ENCODE data around the gene CEP20.
"Not testable (repeated sequence)": the region's sequence is repeated elsewhere in the genome, so short reads cannot be mapped to it uniquely, and the experiment has no call there.

The CEP20 gene

DNA sequence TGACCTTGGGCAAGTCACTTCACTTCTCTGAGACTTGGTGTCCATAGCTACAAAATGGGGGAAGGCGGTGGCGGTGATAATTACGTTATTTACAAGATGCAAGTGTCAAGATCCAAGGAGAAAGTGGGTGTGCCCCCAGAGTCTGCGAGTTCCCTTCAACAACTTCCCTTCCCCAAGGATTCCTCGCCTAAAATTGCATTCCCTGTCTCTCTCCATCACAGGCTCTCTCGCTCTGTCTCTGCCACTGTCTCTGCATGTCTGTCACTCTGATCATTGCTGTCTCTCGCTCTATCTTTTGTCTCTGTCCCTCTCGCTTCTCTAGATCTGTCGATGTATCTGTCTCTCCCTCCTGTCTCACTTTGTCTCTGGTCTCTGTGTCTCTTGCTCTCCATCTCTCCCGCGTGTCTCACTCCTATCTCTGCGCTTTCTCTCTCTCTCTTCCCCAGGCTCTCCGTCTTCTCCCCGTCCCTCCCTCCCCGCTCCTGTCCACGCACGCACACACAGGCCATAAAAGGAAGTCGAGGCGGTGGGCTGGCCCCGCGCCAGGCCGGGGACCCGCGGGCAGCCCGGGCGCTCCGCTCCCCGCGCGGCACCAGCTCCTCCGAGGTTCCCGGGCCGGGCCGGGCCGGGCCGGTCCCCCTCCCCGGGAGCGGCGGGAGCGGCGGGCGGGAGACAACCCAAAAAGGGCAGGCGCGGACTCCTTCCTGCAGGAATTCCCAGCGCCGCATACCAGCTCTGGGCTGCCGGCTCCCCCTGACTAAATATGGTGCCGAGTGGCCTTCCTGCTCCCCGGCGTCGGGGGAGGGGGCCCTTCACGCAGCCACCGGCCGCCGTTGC is 30.5 kb downstream of the CEP20 start:
- DNase-seq (ENCODE audit: low read depth) = no peak

DNA sequence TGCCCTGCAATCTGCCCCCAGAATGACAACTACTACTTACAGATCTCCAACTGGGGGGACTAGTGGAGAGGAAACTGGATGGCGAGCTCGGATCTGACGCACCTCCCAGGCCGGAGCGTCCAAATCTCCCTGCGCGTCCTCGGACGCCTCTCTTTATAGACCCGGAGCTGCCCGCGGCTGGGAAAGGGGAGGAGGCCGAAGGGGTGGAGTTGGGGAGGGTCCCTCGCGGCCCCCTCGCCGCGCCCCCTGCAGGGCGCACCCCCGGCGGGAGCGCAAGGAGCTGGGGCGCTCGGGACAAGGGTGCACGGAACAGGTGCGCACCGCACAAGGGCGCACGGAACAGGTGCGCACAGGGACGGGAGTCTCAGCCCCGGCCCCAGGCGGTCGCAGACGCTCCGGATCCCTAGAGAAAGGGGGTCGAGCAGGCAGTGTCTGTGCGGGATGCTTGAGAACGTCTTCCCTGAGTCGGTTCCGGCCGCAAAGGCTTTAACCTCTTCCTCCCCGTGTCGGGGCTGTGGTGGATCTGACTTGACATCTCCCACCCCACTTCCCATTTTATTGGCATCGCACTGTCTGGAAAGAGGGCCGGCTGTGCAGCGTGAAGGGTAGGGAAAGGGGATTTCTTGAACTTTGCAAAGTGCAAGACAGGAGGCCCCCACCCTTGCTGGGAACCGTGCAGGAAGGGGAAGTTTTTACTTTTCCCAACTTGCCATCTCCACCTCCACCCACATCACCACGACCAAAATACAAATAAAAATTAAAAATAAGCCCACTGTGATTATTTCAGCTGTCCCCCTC is 31.3 kb downstream of the CEP20 start, which contains the start of gene MYH11:
Gene MYH11, minus strand, starts transcription at position 128 of the 798 bp plus-strand sequence. CDS start 18,776 bp downstream, outside the sequence.
- DNase-seq (ENCODE audit: low read depth) = no peak

DNA sequence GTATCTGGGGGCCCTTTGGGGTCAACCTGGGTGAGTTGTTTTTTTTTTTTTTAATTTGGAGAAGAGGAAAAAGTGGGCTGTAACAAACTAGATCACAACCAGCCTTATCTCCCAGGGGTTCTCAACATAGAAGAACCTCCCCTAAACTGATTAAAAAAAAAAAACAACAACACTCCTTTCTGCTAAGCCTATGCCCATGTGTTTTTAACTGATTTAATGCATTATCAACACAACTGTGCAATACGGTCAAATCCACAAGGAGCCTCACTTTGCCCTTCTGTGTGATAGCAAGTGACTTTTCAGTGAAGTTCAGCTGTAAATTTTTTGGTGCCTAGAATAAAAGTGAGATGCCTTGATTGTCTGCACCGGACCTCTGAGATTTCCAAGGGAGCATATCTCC is 32.2 kb downstream of the CEP20 start:
- DNase-seq (ENCODE audit: low read depth) = no peak

DNA sequence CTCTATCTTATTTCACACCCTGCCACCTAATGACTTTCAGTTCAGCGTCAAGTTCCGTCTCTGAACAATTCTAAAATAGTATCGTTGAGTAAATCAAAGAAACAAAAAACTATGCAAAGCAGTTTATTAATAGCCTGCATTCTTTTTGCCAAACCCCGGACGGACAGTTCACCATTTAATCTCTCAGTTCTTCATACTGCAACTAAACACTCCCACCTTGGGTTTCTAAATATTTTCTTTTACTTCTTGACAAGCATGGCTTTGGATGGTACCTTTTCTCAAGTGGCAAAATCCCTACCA is 32.7 kb downstream of the CEP20 start:
- no peak for DNase-seq (ENCODE audit: low read depth)

DNA sequence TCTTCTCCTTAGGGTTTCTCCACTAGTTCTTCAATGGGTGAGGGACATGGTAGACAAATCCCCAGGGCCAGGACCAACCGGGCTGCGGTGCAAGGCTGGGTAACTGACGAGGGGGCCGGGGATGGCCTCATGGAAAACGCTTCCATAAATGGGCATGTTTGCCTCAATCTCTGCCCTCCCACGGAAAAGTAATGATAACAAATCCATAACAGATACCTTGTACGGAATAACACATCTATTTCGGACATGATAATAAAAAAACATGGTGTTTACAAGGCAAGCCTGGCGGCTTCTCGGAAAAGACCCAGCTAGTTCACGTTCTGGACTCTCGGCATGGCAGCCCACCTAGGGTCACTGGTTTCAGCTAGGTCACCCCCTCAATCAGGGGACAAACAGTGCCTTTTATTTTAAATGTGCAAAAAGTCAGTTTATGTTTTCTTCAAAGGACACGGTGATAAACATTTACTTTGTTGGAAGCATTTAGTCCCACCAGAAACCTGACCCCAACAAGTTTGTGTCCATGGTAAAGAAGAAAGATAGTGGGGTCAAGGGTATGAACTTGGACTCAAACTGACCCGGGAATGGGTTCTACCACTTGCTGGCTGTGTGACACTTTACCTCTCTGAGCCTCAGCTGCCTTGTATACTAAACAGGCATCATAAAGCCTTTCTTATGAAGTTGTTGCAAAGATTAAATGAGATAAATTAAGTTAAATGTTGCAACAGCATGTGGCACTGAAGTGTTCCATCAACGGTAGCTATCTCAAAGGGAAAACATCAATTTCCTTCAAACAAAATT is 33.3 kb downstream of the CEP20 start:
- no peak for DNase-seq (ENCODE audit: low read depth)

DNA sequence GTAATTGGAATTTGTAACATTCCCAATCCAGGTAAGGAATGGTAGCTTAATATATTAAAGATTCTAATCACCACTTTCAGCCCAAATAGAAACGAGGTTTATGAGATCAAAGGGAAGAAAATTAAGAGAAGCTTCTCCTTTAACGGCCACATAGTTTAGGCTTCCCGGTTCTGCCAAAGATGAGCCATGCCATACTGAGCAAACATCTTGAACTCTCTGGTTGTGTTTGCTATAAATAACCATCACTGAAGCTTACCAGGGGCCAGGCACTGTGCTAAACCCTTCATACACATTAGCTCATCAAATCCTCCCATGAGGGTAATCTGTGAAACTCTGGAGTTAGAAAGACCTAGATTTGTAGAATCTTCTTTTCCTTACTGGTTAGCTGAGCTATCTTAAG is 34.3 kb downstream of the CEP20 start:
- DNase-seq (ENCODE audit: low read depth) = no peak

DNA sequence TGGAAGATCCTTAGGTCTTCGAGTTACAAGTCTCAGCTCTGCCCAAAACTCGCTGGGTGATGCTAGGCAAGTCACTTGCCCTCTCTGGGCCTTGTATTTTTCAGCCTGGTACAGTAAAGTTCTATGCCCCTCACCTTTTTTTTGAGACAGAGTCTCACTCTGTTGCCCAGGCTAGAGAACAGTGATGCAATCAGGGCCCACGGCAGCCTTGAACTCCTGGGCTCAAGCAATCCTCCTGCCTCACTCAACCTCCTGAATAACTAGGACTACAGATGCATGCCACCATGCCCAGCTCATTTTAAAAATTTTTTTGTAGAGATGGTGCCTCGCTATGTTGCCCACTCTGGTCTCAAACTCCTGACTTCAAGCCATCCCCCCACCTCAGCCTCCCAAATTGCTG is 35.4 kb downstream of the CEP20 start:
- no peak for DNase-seq (ENCODE audit: low read depth)

DNA sequence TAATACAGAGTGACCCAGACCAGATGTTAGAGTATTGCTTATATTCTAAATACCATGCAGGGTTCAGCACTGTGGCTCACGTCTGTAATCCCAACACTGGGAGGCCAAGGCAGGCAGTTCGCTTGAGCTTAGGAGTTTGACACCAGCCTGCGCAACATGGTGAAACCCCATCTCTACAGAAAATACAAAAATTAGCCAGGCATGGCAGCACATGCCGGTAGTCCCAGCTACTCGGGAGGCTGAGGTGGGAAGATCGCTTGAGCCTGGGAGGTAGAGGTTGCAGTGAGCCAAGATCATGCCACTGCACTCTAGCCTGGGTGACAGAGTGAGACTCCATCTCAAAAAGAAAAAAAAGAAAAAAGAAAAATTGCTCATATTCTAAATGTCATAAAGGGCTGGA is 37.8 kb downstream of the CEP20 start:
- DNase-seq (ENCODE audit: low read depth) = not testable (repeated sequence)

DNA sequence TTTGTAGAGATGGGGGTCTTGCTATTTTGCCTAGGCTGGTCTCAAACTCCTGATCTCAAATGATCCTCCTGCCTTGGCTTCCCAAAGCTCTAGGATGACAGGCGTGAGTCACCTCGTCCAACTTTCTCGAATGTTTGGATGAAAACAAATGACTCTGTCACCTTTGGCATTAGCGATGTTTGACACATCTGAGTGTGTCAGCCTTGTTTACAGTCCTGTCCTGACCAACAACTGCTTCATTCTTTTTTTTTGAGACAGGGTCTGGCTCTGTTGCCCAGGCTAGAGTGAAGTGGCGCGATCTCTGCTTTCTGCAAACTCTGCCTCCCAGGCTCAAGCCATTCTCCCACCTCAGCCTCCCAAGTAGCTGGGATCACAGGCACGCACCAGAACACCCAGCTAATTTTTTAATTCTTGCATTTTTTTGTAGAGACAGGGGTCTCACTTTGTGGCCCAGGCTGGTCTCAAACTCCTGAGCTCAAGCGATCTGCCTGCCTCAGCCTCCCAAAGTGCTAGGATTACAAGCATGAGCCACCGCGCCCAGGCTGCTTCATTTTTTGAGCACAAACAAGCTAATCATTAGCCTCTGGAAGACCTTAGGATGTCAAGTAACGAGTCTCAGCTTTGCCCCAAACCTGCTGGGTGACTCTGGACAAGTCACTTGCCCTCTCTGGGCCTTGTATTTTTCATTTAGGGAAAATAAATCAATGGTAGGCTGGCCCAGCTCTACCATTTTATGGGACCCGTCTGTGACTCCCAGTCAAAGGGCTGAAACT is 39.0 kb downstream of the CEP20 start:
- no peak for DNase-seq (ENCODE audit: low read depth)

DNA sequence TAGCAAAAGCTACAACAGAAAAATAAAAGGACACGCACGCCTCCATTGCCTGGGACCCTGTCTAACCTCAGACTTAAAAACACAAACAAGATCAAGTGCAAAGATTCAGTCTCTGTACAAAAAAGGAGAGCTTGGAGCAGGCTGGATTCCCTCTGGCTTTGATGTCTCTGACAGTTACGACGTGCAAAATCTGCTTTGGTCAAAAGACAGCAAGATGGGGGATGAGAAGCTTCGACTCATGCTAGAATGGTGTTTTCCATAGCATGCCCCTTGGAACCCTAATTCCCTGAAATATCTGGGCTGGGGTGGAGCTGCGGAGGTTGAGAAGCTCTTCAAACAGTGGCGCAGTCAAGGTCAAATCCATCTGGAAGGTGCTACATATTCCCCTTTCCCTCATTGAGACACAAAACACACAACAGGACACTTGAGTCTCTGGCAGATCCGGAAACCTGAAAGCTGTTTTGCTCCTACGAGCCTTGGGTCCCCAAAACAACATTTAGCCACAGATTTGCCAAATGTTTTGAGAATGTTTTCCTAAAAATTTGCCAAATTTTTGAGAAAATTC is 40.7 kb downstream of the CEP20 start:
- no peak for DNase-seq (ENCODE audit: low read depth)

DNA sequence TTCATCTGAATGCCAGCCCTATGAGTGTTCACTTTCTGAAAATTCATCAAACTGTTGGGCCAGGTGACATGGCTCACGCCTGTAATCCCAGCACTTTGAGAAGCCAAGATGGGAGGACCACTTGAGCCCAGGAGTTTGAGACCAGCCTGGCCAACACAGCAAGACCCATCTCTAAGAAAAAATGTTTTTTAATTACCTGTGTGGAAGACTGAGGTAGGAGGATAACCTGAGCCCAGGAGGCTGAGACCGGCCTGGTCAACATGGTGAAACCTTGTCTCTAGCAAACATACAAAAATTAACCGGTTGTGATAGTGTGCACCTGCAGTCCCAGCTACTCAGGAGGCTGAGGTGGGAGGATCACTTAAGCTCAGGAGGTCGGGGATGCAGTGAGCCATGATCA is 41.9 kb downstream of the CEP20 start:
- no peak for DNase-seq (ENCODE audit: low read depth)

DNA sequence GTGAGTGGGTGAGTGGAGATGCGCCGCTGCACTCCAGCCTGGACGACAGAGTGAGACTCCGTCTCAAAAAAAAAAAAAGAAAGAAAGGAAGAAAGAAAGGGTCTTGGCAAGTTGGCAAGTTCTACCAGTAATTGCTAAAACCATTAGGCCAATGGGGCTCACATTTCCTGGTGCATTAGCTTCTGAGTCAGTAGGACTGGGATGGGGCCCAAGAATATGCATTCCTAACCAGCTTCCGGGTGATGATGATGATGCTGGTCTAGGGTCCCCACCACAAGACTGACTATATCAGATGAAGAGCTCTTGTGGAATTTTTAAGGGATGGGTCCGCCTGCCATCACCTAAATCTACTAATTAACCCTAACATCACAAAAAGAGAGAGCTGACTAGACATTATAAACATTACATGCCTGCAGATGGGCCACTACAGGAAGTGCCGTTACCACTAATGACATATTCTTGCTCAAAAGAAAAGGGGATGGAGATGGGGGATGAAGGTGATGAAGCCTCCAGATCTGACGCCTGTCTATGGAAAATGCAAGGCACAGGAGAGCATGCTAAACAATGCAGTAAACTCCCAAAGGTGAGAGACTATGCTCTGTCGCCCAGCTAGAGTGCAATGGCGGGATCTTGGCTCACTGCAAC is 44.6 kb downstream of the CEP20 start:
- peak; percentile 3 for DNase-seq (ENCODE audit: low read depth)

DNA sequence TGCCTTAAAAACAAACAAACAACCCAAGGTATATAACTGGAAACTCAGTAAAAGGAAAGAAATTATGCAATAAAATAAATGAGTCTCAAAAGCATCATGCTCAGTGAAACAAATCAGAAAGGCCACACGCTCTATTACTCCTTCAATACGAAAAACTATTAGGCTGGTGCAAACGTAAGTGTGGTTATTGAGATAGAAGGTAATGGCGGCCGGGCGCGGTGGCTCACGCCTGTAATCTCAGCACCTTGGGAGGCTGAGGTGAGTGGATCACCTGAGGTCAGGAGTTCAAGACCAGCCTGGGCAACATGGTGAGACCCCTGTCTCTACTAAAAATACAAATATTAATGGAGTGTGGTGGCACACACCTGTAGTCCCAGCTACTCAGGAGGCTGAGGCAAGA is 49.2 kb downstream of the CEP20 start:
- not testable (repeated sequence) for DNase-seq (ENCODE audit: low read depth)

DNA sequence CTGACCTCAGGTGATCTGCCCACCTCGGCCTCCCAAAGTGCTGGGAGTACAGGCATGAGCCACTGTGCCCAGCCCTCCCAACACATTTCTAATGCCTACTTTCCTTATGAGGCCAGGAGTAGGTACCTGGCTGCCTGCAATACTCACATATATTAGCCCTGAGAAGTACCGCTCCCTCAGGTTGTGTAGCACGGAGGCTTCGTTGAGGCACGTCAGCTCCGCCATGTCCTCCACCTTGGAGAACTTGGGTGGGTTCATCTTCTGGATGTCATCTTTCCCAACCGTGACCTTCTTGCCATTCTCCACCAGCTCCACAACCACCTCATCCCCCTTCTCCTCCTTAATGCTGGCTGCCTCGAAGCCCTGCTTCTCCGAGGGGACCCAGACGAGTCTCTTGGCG is 50.6 kb downstream of the CEP20 start:
- no peak for DNase-seq (ENCODE audit: low read depth)

DNA sequence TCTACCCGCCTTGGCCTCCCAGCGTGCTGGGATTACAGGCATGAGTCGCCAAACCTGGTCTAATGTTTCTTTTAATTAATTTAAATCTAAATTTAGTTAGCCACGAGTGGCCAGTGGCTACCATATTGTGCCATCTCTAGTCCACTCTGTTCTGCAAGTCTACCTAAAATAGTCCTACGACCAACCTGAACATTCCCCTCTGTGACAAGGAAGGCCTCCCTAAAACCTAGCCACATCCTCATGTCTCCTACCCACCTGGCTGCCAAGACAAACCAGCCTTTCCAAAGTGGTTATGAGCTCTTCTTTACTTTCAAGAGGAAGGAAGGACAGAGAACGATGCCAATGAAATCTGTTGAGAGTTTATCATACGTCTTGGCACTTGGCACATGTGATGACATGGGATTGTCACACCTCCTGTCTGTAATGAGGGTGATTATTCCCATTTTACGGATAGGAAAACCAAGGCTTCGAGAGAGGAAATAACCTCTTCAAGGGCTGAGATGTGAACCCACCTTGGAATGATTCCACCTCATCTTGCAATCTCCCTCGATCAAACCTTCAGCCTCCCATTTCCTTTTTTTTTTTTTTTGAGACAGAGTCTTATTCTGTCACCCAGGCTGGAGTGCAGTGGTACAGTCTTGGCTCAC is 51.3 kb downstream of the CEP20 start:
- no peak for DNase-seq (ENCODE audit: low read depth)

DNA sequence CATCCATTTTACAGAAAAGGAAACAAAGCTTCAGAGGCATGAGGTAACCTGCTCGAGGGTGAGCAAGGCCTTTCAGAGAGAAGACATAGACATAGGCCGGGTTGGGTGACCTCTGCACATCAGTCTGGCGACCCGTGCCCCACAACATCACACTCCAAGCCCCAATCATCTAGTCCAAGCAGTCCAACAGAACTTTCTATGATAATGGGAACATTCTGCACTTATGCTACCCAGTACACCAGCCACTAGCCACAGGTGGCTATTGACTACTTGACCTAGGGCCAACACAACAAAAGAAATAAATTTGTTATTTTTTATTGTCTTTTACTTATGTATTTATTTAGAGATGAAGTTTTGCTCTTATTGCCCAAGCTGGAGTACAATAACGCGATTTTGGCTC is 52.3 kb downstream of the CEP20 start:
- DNase-seq (ENCODE audit: low read depth) = no peak

DNA sequence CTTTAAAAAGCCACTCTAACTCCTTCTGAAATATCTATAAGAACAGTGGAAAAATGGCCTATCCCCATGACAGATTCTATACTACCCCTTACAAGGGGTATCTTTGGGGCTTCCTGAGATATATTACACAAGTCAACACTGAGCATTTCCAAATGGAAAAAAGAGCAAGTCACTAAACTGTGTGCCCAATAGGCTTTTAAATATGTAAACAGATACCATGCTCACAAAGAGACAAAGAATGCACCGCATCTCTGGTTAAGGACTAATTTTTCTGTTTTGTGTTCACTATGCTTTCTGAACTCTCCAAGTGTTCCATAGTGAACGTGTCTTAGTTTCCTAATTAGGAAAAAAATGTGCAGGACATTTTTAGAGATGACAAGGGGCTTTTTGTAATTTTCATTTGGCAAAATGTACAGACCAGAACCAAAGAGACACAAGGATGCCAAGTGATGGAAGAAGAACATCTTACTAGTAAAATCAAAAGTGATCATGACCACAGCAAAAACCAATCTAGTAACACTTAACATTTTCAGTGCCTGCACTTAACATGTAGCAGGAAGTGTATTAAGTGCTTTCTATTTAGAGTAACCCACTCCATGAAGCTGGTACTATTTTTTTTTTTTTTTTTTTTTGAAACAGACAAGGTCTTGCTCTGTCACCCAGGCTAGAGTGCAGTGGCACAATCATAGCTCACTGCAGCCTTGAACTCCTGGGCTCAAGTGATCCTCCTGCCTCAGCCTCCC is 53.1 kb downstream of the CEP20 start:
- DNase-seq (ENCODE audit: low read depth) = no peak

DNA sequence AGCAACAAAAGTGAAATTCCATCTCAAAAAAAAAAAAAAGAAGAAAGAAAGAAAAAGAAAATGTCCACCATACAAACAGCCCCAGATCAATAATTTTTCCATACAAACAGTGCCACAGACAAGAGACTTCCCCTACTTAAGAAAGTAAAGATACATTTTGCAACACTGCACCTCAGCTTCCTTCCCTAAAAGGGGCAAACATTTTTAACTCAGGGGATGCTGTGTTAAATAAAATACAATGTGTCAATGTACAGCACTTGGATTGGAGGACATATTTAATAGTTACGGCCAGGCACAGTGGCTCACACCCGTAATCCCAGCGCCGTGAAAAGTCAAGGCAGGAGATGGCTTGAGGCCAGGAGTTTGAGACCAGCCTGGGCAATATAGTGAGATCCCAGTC is 53.9 kb downstream of the CEP20 start:
- DNase-seq (ENCODE audit: low read depth) = no peak

DNA sequence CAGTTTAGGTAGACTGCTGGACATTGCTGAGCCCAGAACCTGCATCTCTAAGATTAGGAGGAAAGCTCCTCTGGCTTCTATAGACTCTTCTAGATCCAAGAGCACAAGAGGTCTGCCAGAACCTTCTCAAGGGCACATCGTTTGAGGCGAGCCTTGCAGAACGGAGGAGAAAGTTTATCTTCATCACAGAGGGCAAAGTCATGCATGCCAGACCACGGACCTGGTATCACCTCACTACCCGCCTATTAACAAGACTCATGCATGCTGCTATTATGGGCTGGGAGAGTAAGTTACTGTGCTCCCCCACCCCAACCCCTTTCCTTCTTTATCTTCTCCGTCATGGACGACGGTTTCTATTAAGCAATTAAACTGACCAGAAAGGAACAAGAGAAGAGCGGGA is 54.9 kb downstream of the CEP20 start:
- no peak for DNase-seq (ENCODE audit: low read depth)

DNA sequence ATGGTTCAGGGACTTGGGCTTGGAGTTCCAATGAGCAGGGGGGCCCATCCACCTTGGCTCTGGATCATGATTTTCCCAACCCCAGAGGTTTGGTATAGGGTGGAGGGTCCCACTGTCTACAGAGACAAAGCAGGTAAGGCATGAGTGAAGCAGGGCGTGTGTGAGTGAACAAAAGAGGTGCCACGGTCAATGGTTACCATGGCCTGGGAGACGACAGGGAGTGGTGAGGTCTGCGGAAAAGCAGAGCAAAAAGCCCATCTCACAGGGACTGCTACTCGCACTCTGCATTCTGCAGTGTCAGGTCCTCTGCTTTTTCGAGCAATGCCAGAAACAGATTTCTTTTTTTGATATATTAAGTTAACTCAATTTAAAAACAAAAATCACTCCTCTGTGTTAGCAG is 56.2 kb downstream of the CEP20 start:
- no peak for DNase-seq (ENCODE audit: low read depth)
